ENCODE results near the gene GFOD1. TPM values are rescaled to one million over a fixed set of nuclear protein-coding genes. Genes with fewer than 3 reads are reported as not detected.

The GFOD1 gene
- polyA plus RNA-seq, 1 donor from 2014 or later: 7.0 TPM

- Histone ChIP-seq H3K27ac (ENCODE audit: low read length) (no peak overlapping the region), H3K36me3 (ENCODE audit: insufficient read depth, low read length) (no peaks in the 10 kb centered on the region), H3K9me3 (ENCODE audit: low read length) (no peaks in the 10 kb centered on the region), H4K20me1 (ENCODE audit: insufficient read depth) (no peaks in the 10 kb centered on the region), H3K9me2 (ENCODE audit: insufficient read depth, low read length) (no peaks in the 10 kb centered on the region), H3K27me3 (ENCODE audit: insufficient read depth, low read depth, low read length) (no peaks in the 10 kb centered on the region), H3K4me3 (ENCODE audit: low read length) (no peak overlapping the region), H3K9ac (ENCODE audit: low read length) (no peak overlapping the region), H2AFZ (ENCODE audit: low read depth, low read length) (no peak overlapping the region), H3F3A (ENCODE audit: insufficient read depth, low read length, poor library complexity, severe bottlenecking) (no peaks in the 10 kb centered on the region), H3K4me2 (ENCODE audit: low read length) (no peak overlapping the region), H3K79me2 (replicated peaks; ENCODE audit: insufficient read depth, low read length) (no peaks in the 10 kb centered on the region)
- TF ChIP-seq MXI1 (conservative IDR thresholded peaks at IDR 0.05; ENCODE audit: poor library complexity, severe bottlenecking) (no peak), RAD21 (conservative IDR thresholded peaks at IDR 0.05) (no peak)
These were observed 82.5 kb downstream of the GFOD1 start for GRCh38 chr6:13404892-13405254.

GRCh38 chr6:13404228-13404891 lies 83.0 kb downstream of the GFOD1 start:
- Histone ChIP-seq H4K20me1 (ENCODE audit: insufficient read depth) (no peaks in the 10 kb centered on the region), H3K9ac (ENCODE audit: low read length) (no peak overlapping the region), H3K9me3 (ENCODE audit: low read length) (no peaks in the 10 kb centered on the region), H3K36me3 (ENCODE audit: insufficient read depth, low read length) (no peaks in the 10 kb centered on the region), H3K27ac (ENCODE audit: low read length) (no peak overlapping the region), H2AFZ (ENCODE audit: low read depth, low read length) (no peak overlapping the region), H3K9me2 (ENCODE audit: insufficient read depth, low read length) (no peaks in the 10 kb centered on the region), H3K4me2 (ENCODE audit: low read length) (no peak overlapping the region), H3K79me2 (replicated peaks; ENCODE audit: insufficient read depth, low read length) (no peaks in the 10 kb centered on the region), H3F3A (ENCODE audit: insufficient read depth, low read length, poor library complexity, severe bottlenecking) (no peaks in the 10 kb centered on the region), H3K4me3 (ENCODE audit: low read length) (no peak overlapping the region), H3K27me3 (ENCODE audit: insufficient read depth, low read depth, low read length) (no peaks in the 10 kb centered on the region)
- TF ChIP-seq TAF1 (IDR thresholded peaks at IDR 0.05; ENCODE audit: low read depth): no peak
- no peak for TF ChIP-seq EP300 (conservative IDR thresholded peaks at IDR 0.05; ENCODE audit: poor library complexity, severe bottlenecking)
- no peak for TF ChIP-seq SMC3 (conservative IDR thresholded peaks at IDR 0.05; ENCODE audit: poor library complexity)
- TF ChIP-seq POLR2AphosphoS5 (IDR thresholded peaks at IDR 0.05): no peak
- TF ChIP-seq CTCF (IDR thresholded peaks at IDR 0.05; ENCODE audit: poor library complexity, severe bottlenecking): no peak
- no peak for TF ChIP-seq RAD21 (conservative IDR thresholded peaks at IDR 0.05)
- no peak for TF ChIP-seq REST (IDR thresholded peaks at IDR 0.05; ENCODE audit: borderline replicate concordance)
- no peak for TF ChIP-seq EZH2 (IDR thresholded peaks at IDR 0.05; ENCODE audit: borderline replicate concordance, insufficient read depth, low read length, poor library complexity, severe bottlenecking)
- TF ChIP-seq MXI1 (conservative IDR thresholded peaks at IDR 0.05; ENCODE audit: poor library complexity, severe bottlenecking): no peak
